ENCODE results near the gene ZSCAN12. TPM values are rescaled to one million over a fixed set of nuclear protein-coding genes. Genes with fewer than 3 reads are reported as not detected.
"Not testable (repeated sequence)": the region's sequence is repeated elsewhere in the genome, so short reads cannot be mapped to it uniquely, and the experiment has no call there.

Gene ZSCAN12
- total and polyA plus RNA-seq, 2 donors (not counting 1 experiment from before 2014, with no cell fraction given) = 4.7 to 9.6 TPM

DNA sequence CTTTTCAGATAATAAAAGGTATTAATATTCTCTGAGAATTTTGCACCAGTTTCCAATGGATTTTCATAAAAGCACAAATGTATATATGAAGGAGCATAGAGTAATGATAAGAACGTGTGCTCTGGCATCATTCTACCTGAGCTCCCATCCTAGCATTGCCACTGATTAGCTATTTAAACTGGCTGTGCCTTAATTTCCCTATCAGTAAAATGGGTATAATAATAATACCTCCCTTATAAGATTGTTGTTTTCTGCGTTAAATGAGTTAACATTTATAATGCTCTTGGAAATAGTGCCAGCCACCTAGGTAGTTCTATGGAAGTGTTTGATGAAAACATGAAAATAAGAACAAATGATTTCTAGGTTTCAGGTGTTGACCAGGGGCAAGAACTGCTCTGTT is 38.6 kb downstream of the ZSCAN12 start:
- DNase-seq (ENCODE audit: low read depth in 2 of 2) = no peak
- H3K79me2 ChIP-seq (ENCODE audit: control insufficient read depth, insufficient read depth, low read length) = peaks cover 2% of the 10 kb centered on the region
- peaks cover 5% of the 10 kb centered on the region for H3K4me1 ChIP-seq (ENCODE audit: control insufficient read depth, extremely low read depth, insufficient read depth, low read length)
- no peaks in the 10 kb centered on the region for H3K9me3 ChIP-seq (ENCODE audit: control insufficient read depth, insufficient read depth, low read depth, low read length)
- no peaks in the 10 kb centered on the region for H4K20me1 ChIP-seq (ENCODE audit: control insufficient read depth, extremely low read depth, insufficient read depth, low read length)
- H3K4me2 ChIP-seq (ENCODE audit: extremely low read depth, insufficient read depth, low read length) = no peak overlapping the region
- no peaks in the 10 kb centered on the region for H3K27me3 ChIP-seq (ENCODE audit: control insufficient read depth, insufficient read depth, low read length)
- H2AFZ ChIP-seq (ENCODE audit: low read length) = no peak overlapping the region
- no peak overlapping the region for H3K4me3 ChIP-seq (replicated peaks in 1 of 4; ENCODE audit: control extremely low read depth in 1 of 4, insufficient read depth in 1 of 4, low read depth in 3 of 4, low read length in 4 of 4)
- no peak overlapping the region for H3K9ac ChIP-seq (ENCODE audit: insufficient read depth, low read length)
- H3K36me3 ChIP-seq (ENCODE audit: control insufficient read depth, insufficient read depth, low read length) = peaks cover 4% of the 10 kb centered on the region
- H3K27ac ChIP-seq (ENCODE audit: insufficient read depth, low read length) = no peak overlapping the region
- TF ChIP-seq, protein P1, sequence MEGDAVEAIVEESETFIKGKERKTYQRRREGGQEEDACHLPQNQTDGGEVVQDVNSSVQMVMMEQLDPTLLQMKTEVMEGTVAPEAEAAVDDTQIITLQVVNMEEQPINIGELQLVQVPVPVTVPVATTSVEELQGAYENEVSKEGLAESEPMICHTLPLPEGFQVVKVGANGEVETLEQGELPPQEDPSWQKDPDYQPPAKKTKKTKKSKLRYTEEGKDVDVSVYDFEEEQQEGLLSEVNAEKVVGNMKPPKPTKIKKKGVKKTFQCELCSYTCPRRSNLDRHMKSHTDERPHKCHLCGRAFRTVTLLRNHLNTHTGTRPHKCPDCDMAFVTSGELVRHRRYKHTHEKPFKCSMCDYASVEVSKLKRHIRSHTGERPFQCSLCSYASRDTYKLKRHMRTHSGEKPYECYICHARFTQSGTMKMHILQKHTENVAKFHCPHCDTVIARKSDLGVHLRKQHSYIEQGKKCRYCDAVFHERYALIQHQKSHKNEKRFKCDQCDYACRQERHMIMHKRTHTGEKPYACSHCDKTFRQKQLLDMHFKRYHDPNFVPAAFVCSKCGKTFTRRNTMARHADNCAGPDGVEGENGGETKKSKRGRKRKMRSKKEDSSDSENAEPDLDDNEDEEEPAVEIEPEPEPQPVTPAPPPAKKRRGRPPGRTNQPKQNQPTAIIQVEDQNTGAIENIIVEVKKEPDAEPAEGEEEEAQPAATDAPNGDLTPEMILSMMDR (conservative IDR thresholded peaks at IDR 0.05 in 1 of 2, IDR thresholded peaks at IDR 0.05 in 1 of 2; ENCODE audit: low read depth in 1 of 2, low read length in 2 of 2) = no peak
- no peak for TF ChIP-seq EZH2 (IDR thresholded peaks at IDR 0.05; ENCODE audit: low read length, missing control alignments)

DNA sequence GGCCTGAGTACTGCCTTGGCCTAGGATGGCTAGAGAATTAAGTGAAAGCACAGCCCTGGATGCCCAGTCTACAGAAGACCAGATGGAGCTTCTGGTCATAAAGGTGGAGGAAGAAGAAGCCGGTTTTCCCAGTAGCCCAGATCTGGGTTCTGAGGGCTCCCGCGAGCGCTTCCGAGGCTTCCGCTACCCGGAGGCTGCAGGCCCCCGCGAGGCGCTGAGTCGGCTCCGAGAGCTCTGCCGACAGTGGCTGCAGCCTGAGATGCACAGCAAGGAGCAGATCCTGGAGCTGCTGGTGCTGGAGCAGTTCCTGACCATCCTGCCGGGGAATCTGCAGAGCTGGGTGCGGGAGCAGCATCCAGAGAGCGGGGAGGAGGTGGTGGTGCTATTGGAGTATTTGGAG is 40.0 kb downstream of the ZSCAN12 start:
- not testable (repeated sequence) for H3K27me3 ChIP-seq (ENCODE audit: control insufficient read depth, insufficient read depth, low read length); H3K9ac ChIP-seq (ENCODE audit: insufficient read depth, low read length); H3K4me1 ChIP-seq (ENCODE audit: control insufficient read depth, extremely low read depth, insufficient read depth, low read length); H3K36me3 ChIP-seq (ENCODE audit: control insufficient read depth, insufficient read depth, low read length); DNase-seq (ENCODE audit: low read depth in 2 of 2); H3K4me3 ChIP-seq (replicated peaks in 1 of 4; ENCODE audit: control extremely low read depth in 1 of 4, insufficient read depth in 1 of 4, low read depth in 3 of 4, low read length in 4 of 4); H3K9me3 ChIP-seq (ENCODE audit: control insufficient read depth, insufficient read depth, low read depth, low read length); H2AFZ ChIP-seq (ENCODE audit: low read length); H3K27ac ChIP-seq (ENCODE audit: insufficient read depth, low read length); H3K79me2 ChIP-seq (ENCODE audit: control insufficient read depth, insufficient read depth, low read length); H3K4me2 ChIP-seq (ENCODE audit: extremely low read depth, insufficient read depth, low read length); H4K20me1 ChIP-seq (ENCODE audit: control insufficient read depth, extremely low read depth, insufficient read depth, low read length)

DNA sequence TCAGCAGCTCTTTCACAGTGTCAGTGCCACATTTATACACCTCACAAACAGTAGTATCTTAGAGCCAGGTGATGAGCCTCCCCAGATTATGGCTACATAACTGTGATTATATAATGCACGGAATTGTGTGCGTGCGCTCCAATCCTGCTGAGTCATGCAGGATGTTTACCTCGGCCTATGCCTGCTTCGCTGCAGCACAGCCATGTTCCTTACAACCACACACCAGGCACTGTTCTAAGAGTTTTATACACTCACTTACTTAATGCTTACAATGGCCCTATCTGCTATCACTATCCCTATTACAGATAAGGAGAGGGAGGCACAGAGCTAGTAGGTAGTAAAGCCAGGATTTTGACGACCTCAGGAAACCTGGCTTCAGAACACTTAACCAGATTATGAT is 42.5 kb downstream of the ZSCAN12 start:
- no peak overlapping the region for H3K4me3 ChIP-seq (replicated peaks in 1 of 4; ENCODE audit: control extremely low read depth in 1 of 4, insufficient read depth in 1 of 4, low read depth in 3 of 4, low read length in 4 of 4)
- H4K20me1 ChIP-seq (ENCODE audit: control insufficient read depth, extremely low read depth, insufficient read depth, low read length) = no peaks in the 10 kb centered on the region
- no peak overlapping the region for H3K27ac ChIP-seq (ENCODE audit: insufficient read depth, low read length)
- peaks cover 5% of the 10 kb centered on the region for H3K4me1 ChIP-seq (ENCODE audit: control insufficient read depth, extremely low read depth, insufficient read depth, low read length)
- no peaks in the 10 kb centered on the region for H3K9me3 ChIP-seq (ENCODE audit: control insufficient read depth, insufficient read depth, low read depth, low read length)
- H2AFZ ChIP-seq (ENCODE audit: low read length) = no peak overlapping the region
- H3K9ac ChIP-seq (ENCODE audit: insufficient read depth, low read length) = no peak overlapping the region
- TF ChIP-seq EZH2 (IDR thresholded peaks at IDR 0.05; ENCODE audit: low read length, missing control alignments) = no peak
- TF ChIP-seq, protein P1 (conservative IDR thresholded peaks at IDR 0.05 in 1 of 2, IDR thresholded peaks at IDR 0.05 in 1 of 2; ENCODE audit: low read depth in 1 of 2, low read length in 2 of 2) = no peak
- DNase-seq (ENCODE audit: low read depth in 2 of 2) = peak; percentile 7 to 46
- H3K36me3 ChIP-seq (ENCODE audit: control insufficient read depth, insufficient read depth, low read length) = no peaks in the 10 kb centered on the region
- no peaks in the 10 kb centered on the region for H3K27me3 ChIP-seq (ENCODE audit: control insufficient read depth, insufficient read depth, low read length)
- no peak overlapping the region for H3K4me2 ChIP-seq (ENCODE audit: extremely low read depth, insufficient read depth, low read length)
- peaks cover 7% of the 10 kb centered on the region for H3K79me2 ChIP-seq (ENCODE audit: control insufficient read depth, insufficient read depth, low read length)
